Mononuclear cell (primary cell): ENCODE measurements around the gene RPL34. TPM values are rescaled to one million over a fixed set of nuclear protein-coding genes. Genes with fewer than 3 reads are reported as not detected.

Source experiments
- H3K27me3 ChIP-seq: 2 replicates; pipeline ENCODE4 v1.6.0; 2011; ENCODE audit warnings: low read length, control low read depth; ENCODE audit not compliant: insufficient read depth
- H3K4me1 ChIP-seq: 2 replicates; pipeline ENCODE4 v1.5.1; 2011; ENCODE audit warnings: mild to moderate bottlenecking, low read length, control low read depth; ENCODE audit not compliant: insufficient read depth
- H3K4me3 ChIP-seq: 2 replicates; pipeline ENCODE4 v1.5.1; 2011; ENCODE audit warnings: mild to moderate bottlenecking, low read length, moderate library complexity
- H3K9me3 ChIP-seq: 2 replicates; pipeline ENCODE4 v1.5.1; 2011; ENCODE audit warnings: low read depth, mild to moderate bottlenecking, control low read depth, low read length
- total RNA-seq: library from RNA; depleted of rRNA; stranded (reverse); fragments of >200 nt; gene quantifications from one replicate; pipeline ENCODE4 v1.2.3, GENCODE V29; 2012

The RPL34 gene
- total RNA-seq, 1 donor, result 1,534 TPM

- no peaks in the 10 kb centered on the region for H3K27me3 ChIP-seq
- peaks cover 5% of the 10 kb centered on the region for H3K9me3 ChIP-seq
Observed at GRCh38 chr4:108611365-108611764, 9.0 kb upstream of the RPL34 start.

GRCh38 chr4:108612365-108612764 lies 8.0 kb upstream of the RPL34 start:
- no peaks in the 10 kb centered on the region for H3K4me1 ChIP-seq
- no peak overlapping the region for H3K4me3 ChIP-seq
- peaks cover 5% of the 10 kb centered on the region for H3K9me3 ChIP-seq
- no peaks in the 10 kb centered on the region for H3K27me3 ChIP-seq

More at GRCh38 chr4:108611365-108611764, 9.0 kb upstream of the RPL34 start:
- Histone ChIP-seq H3K4me1 (no peaks in the 10 kb centered on the region), H3K4me3 (no peak overlapping the region)

GRCh38 chr4:108619372-108620100 lies 840 bp upstream of the RPL34 start:
- Histone ChIP-seq H3K27me3 (no peaks in the 10 kb centered on the region), H3K4me1 (peaks cover 29% of the 10 kb centered on the region), H3K4me3 (peak overlapping the region; percentile 99), H3K9me3 (peaks cover 5% of the 10 kb centered on the region)

- H3K27me3 ChIP-seq, result no peaks in the 10 kb centered on the region
- peak overlapping the region; percentile 99 for H3K4me3 ChIP-seq
- peaks cover 29% of the 10 kb centered on the region for H3K4me1 ChIP-seq
- no peaks in the 10 kb centered on the region for H3K9me3 ChIP-seq
Observed at GRCh38 chr4:108620933-108621905, 843 bp downstream of the RPL34 start.

- Histone ChIP-seq H3K4me3 (no peak overlapping the region), H3K9me3 (no peaks in the 10 kb centered on the region), H3K4me1 (peaks cover 29% of the 10 kb centered on the region), H3K27me3 (no peaks in the 10 kb centered on the region)
Observed at GRCh38 chr4:108622022-108622421, 1.6 kb downstream of the RPL34 start.

GRCh38 chr4:108622828-108623227 lies 2.5 kb downstream of the RPL34 start:
- Histone ChIP-seq H3K9me3 (no peaks in the 10 kb centered on the region), H3K27me3 (no peaks in the 10 kb centered on the region), H3K4me3 (no peak overlapping the region), H3K4me1 (peaks cover 29% of the 10 kb centered on the region)

- Histone ChIP-seq H3K27me3 (no peaks in the 10 kb centered on the region), H3K4me1 (peaks cover 26% of the 10 kb centered on the region), H3K9me3 (no peaks in the 10 kb centered on the region), H3K4me3 (no peak overlapping the region)
Observed at GRCh38 chr4:108624263-108625056, 4.1 kb downstream of the RPL34 start.

- Histone ChIP-seq H3K9me3 (no peaks in the 10 kb centered on the region), H3K4me1 (peaks cover 17% of the 10 kb centered on the region), H3K27me3 (no peaks in the 10 kb centered on the region), H3K4me3 (no peak overlapping the region)
Observed at GRCh38 chr4:108626056-108626455, 5.7 kb downstream of the RPL34 start.

GRCh38 chr4:108628411-108628810 lies 8.0 kb downstream of the RPL34 start:
- H3K9me3 ChIP-seq, result no peaks in the 10 kb centered on the region
- no peaks in the 10 kb centered on the region for H3K27me3 ChIP-seq
- H3K4me3 ChIP-seq, result no peak overlapping the region
- peaks cover 5% of the 10 kb centered on the region for H3K4me1 ChIP-seq

GRCh38 chr4:108635070-108635655 lies 14.8 kb downstream of the RPL34 start:
- no peak overlapping the region for H3K4me3 ChIP-seq
- no peaks in the 10 kb centered on the region for H3K4me1 ChIP-seq
- no peaks in the 10 kb centered on the region for H3K9me3 ChIP-seq
- H3K27me3 ChIP-seq, result no peaks in the 10 kb centered on the region

GRCh38 chr4:108636246-108636645 lies 15.9 kb downstream of the RPL34 start:
- no peaks in the 10 kb centered on the region for H3K27me3 ChIP-seq
- no peak overlapping the region for H3K4me3 ChIP-seq
- H3K4me1 ChIP-seq, result no peaks in the 10 kb centered on the region
- H3K9me3 ChIP-seq, result no peaks in the 10 kb centered on the region

- no peaks in the 10 kb centered on the region for H3K27me3 ChIP-seq
- no peak overlapping the region for H3K4me3 ChIP-seq
- no peaks in the 10 kb centered on the region for H3K9me3 ChIP-seq
- no peaks in the 10 kb centered on the region for H3K4me1 ChIP-seq
Observed at GRCh38 chr4:108637856-108638255, 17.5 kb downstream of the RPL34 start.

- Histone ChIP-seq H3K4me3 (no peak overlapping the region), H3K4me1 (no peaks in the 10 kb centered on the region), H3K27me3 (no peaks in the 10 kb centered on the region), H3K9me3 (no peaks in the 10 kb centered on the region)
Observed at GRCh38 chr4:108644237-108644636, 23.9 kb downstream of the RPL34 start.

GRCh38 chr4:108646706-108647105 lies 26.3 kb downstream of the RPL34 start:
- H3K27me3 ChIP-seq, result no peaks in the 10 kb centered on the region

More at GRCh38 chr4:108646706-108647105, 26.3 kb downstream of the RPL34 start:
- H3K4me1 ChIP-seq, result peaks cover 15% of the 10 kb centered on the region
- no peak overlapping the region for H3K4me3 ChIP-seq
- no peaks in the 10 kb centered on the region for H3K9me3 ChIP-seq
